Measurements from ENCODE around the gene ORAI3. TPM values are rescaled to one million over a fixed set of nuclear protein-coding genes. Genes with fewer than 3 reads are reported as not detected.
A peak's percentile ranks its signal among the peaks of the same experiment; 100 is the strongest.

ORAI3 gene
- total and polyA plus RNA-seq, 2 of the 13 experiments (the other 11 are each of a cell fraction or from before 2014, with no cell fraction given) = 11.4 to 32.0 TPM

GRCh38 chr16:30998852-30999761 is 50.2 kb downstream of the ORAI3 start (continued):
- TF ChIP-seq MLLT10 (CRISPR knock-in tag; IDR thresholded peaks at IDR 0.05) = no peak
- 0 out of 2 replicates have a peak, but pooled peaks have one; percentile 15 for TF ChIP-seq ZNF335 (CRISPR knock-in tag; IDR thresholded peaks at IDR 0.05)
- TF ChIP-seq ZNF136 (CRISPR knock-in tag; IDR thresholded peaks at IDR 0.05; ENCODE audit: low read depth) = no peak
- TF ChIP-seq, protein P1, sequence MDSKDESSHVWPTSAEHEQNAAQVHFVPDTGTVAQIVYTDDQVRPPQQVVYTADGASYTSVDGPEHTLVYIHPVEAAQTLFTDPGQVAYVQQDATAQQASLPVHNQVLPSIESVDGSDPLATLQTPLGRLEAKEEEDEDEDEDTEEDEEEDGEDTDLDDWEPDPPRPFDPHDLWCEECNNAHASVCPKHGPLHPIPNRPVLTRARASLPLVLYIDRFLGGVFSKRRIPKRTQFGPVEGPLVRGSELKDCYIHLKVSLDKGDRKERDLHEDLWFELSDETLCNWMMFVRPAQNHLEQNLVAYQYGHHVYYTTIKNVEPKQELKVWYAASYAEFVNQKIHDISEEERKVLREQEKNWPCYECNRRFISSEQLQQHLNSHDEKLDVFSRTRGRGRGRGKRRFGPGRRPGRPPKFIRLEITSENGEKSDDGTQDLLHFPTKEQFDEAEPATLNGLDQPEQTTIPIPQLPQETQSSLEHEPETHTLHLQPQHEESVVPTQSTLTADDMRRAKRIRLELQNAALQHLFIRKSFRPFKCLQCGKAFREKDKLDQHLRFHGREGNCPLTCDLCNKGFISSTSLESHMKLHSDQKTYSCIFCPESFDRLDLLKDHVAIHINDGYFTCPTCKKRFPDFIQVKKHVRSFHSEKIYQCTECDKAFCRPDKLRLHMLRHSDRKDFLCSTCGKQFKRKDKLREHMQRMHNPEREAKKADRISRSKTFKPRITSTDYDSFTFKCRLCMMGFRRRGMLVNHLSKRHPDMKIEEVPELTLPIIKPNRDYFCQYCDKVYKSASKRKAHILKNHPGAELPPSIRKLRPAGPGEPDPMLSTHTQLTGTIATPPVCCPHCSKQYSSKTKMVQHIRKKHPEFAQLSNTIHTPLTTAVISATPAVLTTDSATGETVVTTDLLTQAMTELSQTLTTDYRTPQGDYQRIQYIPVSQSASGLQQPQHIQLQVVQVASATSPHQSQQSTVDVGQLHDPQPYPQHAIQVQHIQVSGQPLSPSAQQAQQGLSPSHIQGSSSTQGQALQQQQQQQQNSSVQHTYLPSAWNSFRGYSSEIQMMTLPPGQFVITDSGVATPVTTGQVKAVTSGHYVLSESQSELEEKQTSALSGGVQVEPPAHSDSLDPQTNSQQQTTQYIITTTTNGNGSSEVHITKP (CRISPR knock-in tag; IDR thresholded peaks at IDR 0.05; ENCODE audit: low read depth) = no peak
- TF ChIP-seq ATF7 (IDR thresholded peaks at IDR 0.05) = no peak
- 0 out of 2 replicates have a peak, but pooled peaks have one; percentile 21 for TF ChIP-seq ATF7 (CRISPR knock-in tag; IDR thresholded peaks at IDR 0.05)
- no peak for TF ChIP-seq ZNF10 (CRISPR knock-in tag; IDR thresholded peaks at IDR 0.05; ENCODE audit: borderline replicate concordance, low read depth)
- no peak for TF ChIP-seq NONO (IDR thresholded peaks at IDR 0.05)
- TF ChIP-seq NONO (CRISPR knock-in tag; conservative IDR thresholded peaks at IDR 0.05) = 0 out of 2 replicates have a peak, but pooled peaks have one; percentile 80
- TF ChIP-seq, protein P2, sequence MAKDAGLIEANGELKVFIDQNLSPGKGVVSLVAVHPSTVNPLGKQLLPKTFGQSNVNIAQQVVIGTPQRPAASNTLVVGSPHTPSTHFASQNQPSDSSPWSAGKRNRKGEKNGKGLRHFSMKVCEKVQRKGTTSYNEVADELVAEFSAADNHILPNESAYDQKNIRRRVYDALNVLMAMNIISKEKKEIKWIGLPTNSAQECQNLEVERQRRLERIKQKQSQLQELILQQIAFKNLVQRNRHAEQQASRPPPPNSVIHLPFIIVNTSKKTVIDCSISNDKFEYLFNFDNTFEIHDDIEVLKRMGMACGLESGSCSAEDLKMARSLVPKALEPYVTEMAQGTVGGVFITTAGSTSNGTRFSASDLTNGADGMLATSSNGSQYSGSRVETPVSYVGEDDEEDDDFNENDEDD (CRISPR knock-in tag; IDR thresholded peaks at IDR 0.05; ENCODE audit: borderline replicate concordance) = no peak
- 0 out of 2 replicates have a peak, but pooled peaks have one; percentile 50 for TF ChIP-seq ZNF772 (CRISPR knock-in tag; IDR thresholded peaks at IDR 0.05)
- TF ChIP-seq HNF4A (CRISPR knock-in tag; IDR thresholded peaks at IDR 0.05) = peak; percentile 98
- no peak for TF ChIP-seq GRHL1 (CRISPR knock-in tag; conservative IDR thresholded peaks at IDR 0.05)
- peak; percentile 79; the same call in 1 of the 2 replicates for TF ChIP-seq AKAP8 (CRISPR knock-in tag; IDR thresholded peaks at IDR 0.05)
- no peak for TF ChIP-seq MAFK (conservative IDR thresholded peaks at IDR 0.05 in 1 of 2, IDR thresholded peaks at IDR 0.05 in 1 of 2; ENCODE audit: low read length in 2 of 2)
- no peak for TF ChIP-seq FOXA1 (IDR thresholded peaks at IDR 0.05)
- peak; percentile 49; the same call in 1 of the 2 replicates for TF ChIP-seq FOXA1 (CRISPR knock-in tag; IDR thresholded peaks at IDR 0.05)
- peak; percentile 58; the same call in 1 of the 2 replicates for TF ChIP-seq ZNF776 (CRISPR knock-in tag; IDR thresholded peaks at IDR 0.05)
- TF ChIP-seq ZNF367 (CRISPR knock-in tag; IDR thresholded peaks at IDR 0.05; ENCODE audit: borderline replicate concordance) = no peak
